K562 (cell line): ENCODE measurements around the gene SEBOX. TPM values are rescaled to one million over a fixed set of nuclear protein-coding genes. Genes with fewer than 3 reads are reported as not detected.

Source experiments
- FOSL1 ChIP-seq: fragments of 200-800 bp; sonication (Bioruptor generic); conservative IDR thresholded peaks from 2 replicates; pipeline ENCODE4 v1.6.1; 2016; ENCODE audit warnings: missing genetic modification characterization, missing compliant biosample characterization
- FOXK1 ChIP-seq: sonication (generic); formaldehyde crosslinking; IDR thresholded peaks from 2 replicates; pipeline ENCODE4 v1.8.0; 2022; ENCODE audit warnings: missing genetic modification reagents, mild to moderate bottlenecking, borderline replicate concordance
- ILF3 ChIP-seq: fragments of 450-650 bp; IDR thresholded peaks from 2 replicates; pipeline ENCODE4 v1.6.1; 2018; ENCODE audit warnings: antibody characterized with exemption, mild to moderate bottlenecking, moderate library complexity, borderline replicate concordance
- MCM7 ChIP-seq, 2 experiments: fragments of 450-650 bp; IDR thresholded peaks; 2 replicates each; pipeline ENCODE4 v1.6.1; 2016 to 2018
- NFE2 ChIP-seq: IDR thresholded peaks from 2 replicates; pipeline ENCODE4 v1.6.1; 2014; ENCODE audit warnings: antibody characterized with exemption, low read depth
- NR2C2 ChIP-seq, 2 experiments: fragments of 200-800 bp in 1 of 2; sonication (Bioruptor generic) in 1 of 2; sonication (generic) in 1 of 2; formaldehyde crosslinking in 1 of 2; IDR thresholded peaks; 2 replicates each; pipeline versions ENCODE4 v1.6.1 to v1.8.0; 2016 to 2022; ENCODE audit warnings: mild to moderate bottlenecking in 1 of 2, missing compliant biosample characterization in 1 of 2, missing genetic modification characterization in 1 of 2, missing genetic modification reagents in 1 of 2
- PBX2 ChIP-seq, 2 experiments: IDR thresholded peaks in 1 of 2; conservative IDR thresholded peaks in 1 of 2; 2 replicates each; pipeline ENCODE4 v1.6.1; 2016; ENCODE audit warnings: low read depth in 2 of 2, mild to moderate bottlenecking in 1 of 2, missing compliant biosample characterization in 1 of 2, missing genetic modification characterization in 1 of 2, moderate library complexity in 1 of 2
- PML ChIP-seq: IDR thresholded peaks from 2 replicates; pipeline ENCODE4 v1.6.1; 2012; ENCODE audit warnings: low read length, inconsistent platforms
- SETDB1 ChIP-seq: IDR thresholded peaks from one replicate; pipeline ENCODE4 v1.6.1; 2012; ENCODE audit warnings: low read length, control low read depth, inconsistent platforms
- SRSF7 ChIP-seq: fragments of 200-400 bp; formaldehyde crosslinking; optimal IDR thresholded peaks from 2 replicates; pipeline ENCODE3; 2017; ENCODE audit warnings: mild to moderate bottlenecking, low read depth, low read length
- TAF7 ChIP-seq: fragments of 450-650 bp; IDR thresholded peaks from 2 replicates; pipeline ENCODE4 v1.6.1; 2016; ENCODE audit warnings: missing genetic modification characterization, missing compliant biosample characterization
- TAL1 ChIP-seq: fragments of 450-650 bp; IDR thresholded peaks from 2 replicates; pipeline ENCODE4 v1.6.1; 2016; ENCODE audit warnings: mild to moderate bottlenecking
- TEAD1 ChIP-seq, 2 experiments: fragments of 450-650 bp in 1 of 2; sonication (generic) in 1 of 2; formaldehyde crosslinking; IDR thresholded peaks; 2 replicates each; pipeline versions ENCODE4 v1.4.0 to v1.8.0; 2020 to 2022; ENCODE audit warnings: mild to moderate bottlenecking in 2 of 2, missing genetic modification reagents in 1 of 2
- ZC3H4 ChIP-seq: sonication (generic); formaldehyde crosslinking; IDR thresholded peaks from 2 replicates; pipeline ENCODE4 v1.9.0; 2021; ENCODE audit warnings: missing genetic modification reagents, borderline replicate concordance
- ZNF146 ChIP-seq: IDR thresholded peaks from one replicate; pipeline ENCODE4 v1.6.1; 2018; ENCODE audit warnings: missing compliant biosample characterization; ENCODE audit not compliant: unreplicated experiment
- ZNF407 ChIP-seq: fragments of 450-650 bp; IDR thresholded peaks from 2 replicates; pipeline ENCODE4 v1.6.1; 2016; ENCODE audit warnings: low read depth
- polyA plus RNA-seq, 8 experiments: library from polyadenylated mRNA; depleted of rRNA in 4 of 8; stranded (reverse) in 5 of 8; unstranded in 3 of 8; fragments of >200 nt; fragmentation: Nextera tagmentation in 2 of 8; fragmentation: Illumina TruSeq in 1 of 8; extraction: Ambion mirVana in 2 of 8; extraction: Trizol in 1 of 8; gene quantifications; 2 replicates each; pipeline versions ENCODE4 v1.2.1 to v1.2.3, GENCODE V29; 2011 to 2014; ENCODE audit warnings: inconsistent platforms in 1 of 8, missing spikeins in 1 of 8
- total RNA-seq, 7 experiments: library from RNA; depleted of rRNA in 6 of 7; stranded (reverse); fragments of >200 nt in 6 of 7; fragmentation: Illumina TruSeq in 2 of 7; extraction: Trizol in 2 of 7; gene quantifications; 2 replicates each; pipeline versions ENCODE4 v1.2.1 to v1.2.3, GENCODE V29; 2011 to 2021; ENCODE audit warnings: low replicate concordance in 1 of 7

Gene SEBOX
- total and polyA plus RNA-seq, 9 of the 15 experiments (the other 6 are each of a cell fraction or from before 2014, with no cell fraction given), result not detected

- TF ChIP-seq SETDB1 (no peak), ILF3 (no peak), SRSF7 (no peak), NFE2 (no peak), ZNF407 (no peak), ZNF146 (CRISPR knock-in tag) (no peak), PBX2 (CRISPR knock-in tag; IDR thresholded peaks at IDR 0.05; ENCODE audit: low read depth) (no peak), PBX2 (tag; conservative IDR thresholded peaks at IDR 0.05; ENCODE audit: low read depth) (no peak), TAL1 (no peak), FOXK1 (CRISPR knock-in tag) (no peak), ZC3H4 (no peak), TEAD1 (CRISPR knock-in tag; IDR thresholded peaks at IDR 0.05) (peak; percentile 3 to 59; a peak in 2 of 4 replicates), PML (0 out of 2 replicates have a peak, but pooled peaks have one; percentile 41), FOSL1 (tag) (no peak), MCM7 (IDR thresholded peaks at IDR 0.05) (no peak), NR2C2 (CRISPR knock-in tag; IDR thresholded peaks at IDR 0.05) (no peak), NR2C2 (tag; IDR thresholded peaks at IDR 0.05) (0 out of 2 replicates have a peak, but pooled peaks have one; percentile 39), TAF7 (peak; percentile 57; the same call in 1 of the 2 replicates)
Measured at GRCh38 chr17:28318759-28319597, 46.0 kb downstream of the SEBOX start, which contains the start of gene TMEM97 (continued).
